Measurements from ENCODE around the gene SLIT3.
"Not testable (repeated sequence)": the region's sequence is repeated elsewhere in the genome, so short reads cannot be mapped to it uniquely, and the experiment has no call there.

Gene SLIT3

GRCh38 chr5:168638846-168639245 lies 662.1 kb downstream of the SLIT3 start:
- DNase-seq (ENCODE audit: low spot score): not testable (repeated sequence)

- no peak for DNase-seq (ENCODE audit: low spot score)
Observed at GRCh38 chr5:168637793-168638192, 663.1 kb downstream of the SLIT3 start.

GRCh38 chr5:168637281-168637680 lies 663.7 kb downstream of the SLIT3 start:
- no peak for DNase-seq (ENCODE audit: low spot score)

GRCh38 chr5:168630958-168631357 lies 670.0 kb downstream of the SLIT3 start:
- DNase-seq (ENCODE audit: low spot score): not testable (repeated sequence)

- DNase-seq (ENCODE audit: low spot score): no peak
Observed at GRCh38 chr5:168624850-168625364, 676.0 kb downstream of the SLIT3 start.

GRCh38 chr5:168620807-168621206 lies 680.1 kb downstream of the SLIT3 start:
- no peak for DNase-seq (ENCODE audit: low spot score)

- DNase-seq (ENCODE audit: low spot score): no peak
Observed at GRCh38 chr5:168614661-168615060, 686.3 kb downstream of the SLIT3 start.

- no peak for DNase-seq (ENCODE audit: low spot score)
Observed at GRCh38 chr5:168613996-168614395, 686.9 kb downstream of the SLIT3 start.

- no peak for DNase-seq (ENCODE audit: low spot score)
Observed at GRCh38 chr5:168613396-168613795, 687.5 kb downstream of the SLIT3 start.

- DNase-seq (ENCODE audit: low spot score): no peak
Observed at GRCh38 chr5:168612996-168613395, 687.9 kb downstream of the SLIT3 start.

GRCh38 chr5:168612123-168612522 lies 688.8 kb downstream of the SLIT3 start:
- no peak for DNase-seq (ENCODE audit: low spot score)
